ENCODE results near the gene LSM4.

LSM4 gene

DNA sequence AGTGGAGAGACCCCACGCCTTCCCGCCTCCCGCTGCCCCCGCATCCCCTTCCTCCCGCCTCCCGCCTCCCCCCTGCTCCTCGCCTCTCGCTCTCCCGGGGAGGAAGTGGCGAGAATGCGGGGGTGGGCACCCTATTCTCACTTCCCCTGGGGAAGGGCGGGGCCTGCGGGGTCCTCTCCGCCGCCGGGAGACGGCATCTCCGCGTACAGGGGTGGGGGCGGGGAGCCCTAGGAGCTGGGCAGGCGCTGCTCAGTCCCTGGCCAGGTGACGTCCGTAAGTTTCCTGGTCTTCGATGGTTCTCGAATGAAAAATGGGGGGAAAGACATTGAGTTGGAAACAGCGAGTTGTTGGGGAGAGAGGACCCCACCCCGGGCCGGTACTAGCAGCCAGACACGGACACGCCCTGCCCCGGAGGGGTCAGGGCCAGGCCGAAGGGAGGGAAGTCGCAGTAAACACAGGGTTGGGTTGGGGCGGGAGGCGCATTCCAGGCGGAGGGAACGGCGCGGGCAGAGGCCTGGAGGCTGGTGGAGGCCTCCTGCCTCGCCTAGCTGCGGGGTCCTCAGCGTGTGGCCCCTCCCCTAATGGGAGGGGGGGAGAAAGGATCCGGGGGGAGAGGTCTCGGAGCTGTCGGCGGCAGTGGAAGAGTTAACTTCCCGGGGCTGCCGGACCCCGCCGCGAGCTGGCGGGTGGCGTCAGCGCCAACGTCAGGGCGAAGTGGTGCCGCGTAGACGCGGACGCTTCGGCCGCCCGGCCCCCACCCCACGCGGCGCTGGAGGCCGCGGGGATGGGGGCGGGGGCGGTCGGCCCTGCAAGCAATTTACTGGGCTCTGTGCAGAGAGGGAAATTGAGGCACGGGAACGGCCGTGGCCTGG lies 31.1 kb downstream of the LSM4 start:
- peak; percentile 77 to 83 for DNase-seq

- peak in 1 of 2 donors; percentile 48 for DNase-seq
Measured at GRCh38 chr19:18291019-18291524, 31.8 kb downstream of the LSM4 start.

DNA sequence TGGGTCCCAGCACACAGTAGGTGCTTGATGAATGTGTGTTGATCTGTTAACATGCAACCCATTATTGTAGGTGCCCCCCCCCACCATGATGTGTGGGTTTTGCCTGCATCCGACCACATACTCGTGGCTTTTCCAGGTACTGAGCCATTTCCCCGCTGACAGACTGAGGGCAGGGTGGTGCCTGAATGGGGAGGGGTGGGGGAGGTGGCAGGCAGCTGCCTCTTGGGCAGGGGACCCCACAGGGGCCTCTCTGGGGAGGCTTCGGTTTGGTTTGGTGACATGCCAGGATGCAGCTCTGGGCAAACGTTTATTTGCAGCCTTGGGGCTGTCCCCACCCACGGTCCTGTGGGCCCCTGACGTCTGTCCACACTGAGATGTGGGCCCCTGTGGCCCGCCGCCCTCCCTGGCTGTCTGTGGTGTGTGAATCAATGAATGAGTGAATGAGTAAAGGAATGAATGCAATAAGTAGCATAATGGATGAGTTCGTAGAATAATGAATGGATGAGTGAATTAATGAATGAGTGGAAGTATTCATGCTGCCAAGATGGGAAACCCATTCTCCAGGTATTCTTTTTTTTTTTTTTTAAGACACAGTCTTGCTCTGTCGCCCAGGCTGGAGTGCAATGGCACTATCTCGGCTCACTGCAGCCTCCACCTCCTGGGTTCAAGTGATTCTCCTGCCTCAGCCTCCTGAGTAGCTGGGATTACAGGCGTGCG lies 32.4 kb downstream of the LSM4 start:
- peak; percentile 16 to 21 for DNase-seq

DNA sequence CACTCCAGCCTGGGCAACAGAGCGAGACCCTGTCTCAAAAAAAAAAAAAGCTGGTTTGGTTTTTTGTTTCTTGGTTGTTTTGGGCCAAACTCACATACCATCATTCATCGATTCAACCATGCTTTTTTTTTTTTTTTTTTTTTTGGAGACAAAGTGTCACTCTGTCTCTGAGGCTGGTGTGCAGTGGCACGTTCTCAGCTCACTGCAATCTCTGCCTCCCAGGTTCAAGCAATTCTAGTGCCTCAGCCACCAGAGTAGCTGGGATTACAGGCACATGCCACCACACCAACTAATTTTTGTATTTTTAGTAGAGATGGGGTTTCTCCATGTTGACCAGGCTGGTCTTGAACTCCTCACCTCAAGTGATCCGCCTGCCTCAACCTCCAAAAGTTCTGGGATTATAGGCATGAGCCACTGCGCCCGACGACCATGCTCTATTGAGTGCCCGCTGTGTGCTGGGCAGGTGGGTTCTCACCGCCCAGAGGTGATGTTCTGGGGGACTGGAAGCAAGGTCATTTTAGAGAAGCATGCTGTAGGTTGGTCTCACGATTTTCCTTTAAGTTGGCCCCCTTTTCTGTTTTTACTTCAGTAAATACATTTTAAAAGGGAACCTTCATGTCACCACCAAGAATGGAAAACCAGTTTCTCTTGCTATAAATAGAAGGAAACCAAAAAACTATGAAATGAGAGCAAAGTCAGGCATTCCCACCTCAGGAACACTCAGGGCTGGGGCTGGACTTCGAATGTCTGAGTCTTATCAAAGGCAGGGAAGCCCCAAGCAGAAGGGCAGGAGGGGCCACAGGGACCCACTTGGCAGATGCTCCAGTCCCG lies 33.2 kb downstream of the LSM4 start:
- DNase-seq, result no peak

DNA sequence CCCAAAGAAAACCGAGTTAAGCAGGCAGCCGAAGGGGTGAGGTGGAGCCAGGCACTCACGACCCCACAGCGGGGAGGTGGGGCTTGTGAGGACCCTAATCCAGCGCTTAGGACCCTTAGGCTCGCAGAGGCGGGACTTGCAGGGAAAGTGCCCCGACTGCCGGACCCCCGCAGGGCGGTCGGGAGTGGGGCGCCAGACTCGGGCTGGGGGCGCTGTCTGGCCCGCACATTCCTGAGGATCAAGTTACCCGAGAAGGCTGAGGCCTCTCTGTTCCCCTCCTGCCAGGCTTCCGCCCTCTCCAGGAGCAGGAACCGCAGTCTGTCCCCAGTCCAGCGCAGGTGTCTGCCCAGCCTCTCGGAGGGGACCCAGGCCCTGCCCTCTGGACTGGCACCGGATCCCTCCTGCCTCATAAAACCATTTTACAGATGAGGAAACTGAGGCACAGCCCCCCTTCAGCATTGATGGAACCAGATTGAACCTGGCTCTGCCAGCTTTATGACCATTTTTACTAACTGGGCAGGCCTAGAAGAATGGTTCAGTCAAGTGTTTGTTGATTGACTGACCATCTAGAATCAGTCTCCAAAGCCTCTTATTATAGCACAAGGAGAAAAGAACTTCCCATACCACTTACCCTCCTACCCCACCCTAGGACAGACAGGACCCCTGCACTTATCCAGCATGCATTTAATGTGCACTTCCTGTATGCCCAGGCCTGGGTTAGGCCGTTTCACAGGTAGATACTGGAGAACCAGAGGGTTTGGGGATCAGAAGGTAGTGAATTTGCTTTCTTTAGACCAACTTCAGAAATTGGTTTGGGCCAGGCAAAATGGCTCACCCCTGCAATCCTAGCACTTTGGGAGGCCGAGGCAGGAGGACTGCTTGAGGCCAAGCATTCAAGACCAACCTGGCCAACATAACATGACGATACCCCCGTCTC lies 34.8 kb downstream of the LSM4 start:
- no peak for DNase-seq

GRCh38 chr19:18286973-18287635 lies 35.8 kb downstream of the LSM4 start:
- no peak for DNase-seq

DNA sequence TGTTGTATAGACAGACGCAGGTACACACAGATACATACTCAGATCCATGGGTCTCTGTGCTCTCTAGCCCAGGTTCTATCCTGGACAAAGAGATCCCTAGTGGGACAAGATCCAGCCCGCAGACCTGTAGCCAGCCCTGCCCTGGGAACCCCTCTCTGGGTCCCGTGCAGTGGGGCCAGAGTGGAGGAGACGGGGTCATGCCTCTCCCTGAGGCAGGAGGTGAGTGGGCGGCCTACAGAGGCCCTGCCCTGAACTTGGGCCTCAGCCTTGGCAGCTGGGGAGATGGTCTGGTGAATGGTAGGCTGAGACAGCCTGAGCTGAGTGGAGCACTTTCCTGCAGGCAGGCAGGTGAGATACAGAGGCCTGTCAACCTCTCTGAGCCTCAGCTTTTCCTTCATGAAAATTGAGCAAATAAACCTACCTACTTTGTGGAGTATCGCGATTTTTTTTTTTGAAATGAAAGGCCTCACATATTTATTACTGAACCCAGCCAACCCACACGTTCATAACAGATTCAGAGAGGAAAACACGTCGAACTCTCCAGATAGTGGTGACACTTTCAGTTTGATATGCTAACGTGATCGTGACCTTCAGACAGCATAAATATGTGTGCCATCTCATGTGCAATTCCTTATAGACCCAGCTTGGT lies 38.0 kb downstream of the LSM4 start:
- no peak for DNase-seq

- DNase-seq, result no peak
Measured at GRCh38 chr19:18283338-18283737, 39.5 kb downstream of the LSM4 start.

DNA sequence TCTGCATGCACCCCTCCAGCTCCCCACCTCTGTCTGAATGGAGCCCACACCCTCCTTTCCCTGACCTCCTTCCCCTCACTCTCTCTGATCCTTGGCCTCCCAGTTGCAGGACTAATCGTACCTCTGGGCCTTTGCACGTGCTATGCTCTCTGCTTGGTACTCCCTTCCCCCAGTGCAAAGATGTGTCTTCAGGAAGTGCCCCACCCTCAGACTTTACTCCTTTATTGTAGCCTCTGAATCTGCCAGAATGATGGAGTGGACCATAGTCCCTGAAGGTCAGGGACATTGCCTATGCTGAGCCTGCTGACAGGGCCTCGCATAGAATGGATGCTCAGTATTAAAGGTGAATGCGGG lies 40.1 kb downstream of the LSM4 start:
- no peak for DNase-seq

DNA sequence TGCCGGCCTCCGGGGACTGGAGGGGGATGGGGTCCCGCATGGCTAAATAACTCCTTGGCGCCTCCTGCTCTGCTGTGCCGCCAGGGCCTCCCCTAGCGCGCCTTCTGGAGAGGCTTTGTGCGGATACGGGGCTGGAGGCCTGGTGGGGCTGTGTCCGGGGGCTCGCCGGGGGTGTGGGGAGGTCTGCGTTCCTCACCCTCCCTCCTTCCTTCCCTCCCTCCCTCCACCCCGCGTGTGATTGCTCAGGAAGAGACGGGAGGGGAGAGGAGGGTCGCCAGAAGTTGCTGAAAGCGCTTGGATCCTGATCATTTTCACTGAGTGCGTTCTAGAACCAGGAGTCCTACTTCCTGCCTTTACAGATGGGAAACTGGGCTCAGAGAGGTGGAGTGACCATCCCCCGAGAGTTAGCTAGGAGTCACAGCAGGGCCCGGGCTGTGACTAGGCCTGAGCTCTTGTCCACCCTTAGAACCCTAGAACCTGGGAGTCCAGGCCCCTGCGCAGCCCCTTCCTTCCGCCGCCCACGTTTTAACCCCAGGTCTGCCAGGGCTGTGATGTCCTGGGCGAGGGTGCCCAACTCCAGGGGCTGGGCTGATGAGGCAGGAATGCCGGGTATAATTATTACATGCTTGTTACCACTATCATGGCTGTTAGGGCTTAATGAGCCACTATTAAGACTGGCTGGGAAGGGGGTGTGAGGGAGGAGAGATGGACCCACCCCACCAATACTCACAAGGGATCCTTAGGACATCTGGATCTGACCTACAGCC lies 40.7 kb downstream of the LSM4 start:
- DNase-seq, result peak; percentile 90 to 95

- peak; percentile 92 to 95 for DNase-seq
Measured at GRCh38 chr19:18281082-18282020, 41.5 kb downstream of the LSM4 start, which contains the start of gene JUND. TSS of gene JUND (minus strand) at chr19:18281622. CDS start at chr19:18281484, 138 bp downstream.

DNA sequence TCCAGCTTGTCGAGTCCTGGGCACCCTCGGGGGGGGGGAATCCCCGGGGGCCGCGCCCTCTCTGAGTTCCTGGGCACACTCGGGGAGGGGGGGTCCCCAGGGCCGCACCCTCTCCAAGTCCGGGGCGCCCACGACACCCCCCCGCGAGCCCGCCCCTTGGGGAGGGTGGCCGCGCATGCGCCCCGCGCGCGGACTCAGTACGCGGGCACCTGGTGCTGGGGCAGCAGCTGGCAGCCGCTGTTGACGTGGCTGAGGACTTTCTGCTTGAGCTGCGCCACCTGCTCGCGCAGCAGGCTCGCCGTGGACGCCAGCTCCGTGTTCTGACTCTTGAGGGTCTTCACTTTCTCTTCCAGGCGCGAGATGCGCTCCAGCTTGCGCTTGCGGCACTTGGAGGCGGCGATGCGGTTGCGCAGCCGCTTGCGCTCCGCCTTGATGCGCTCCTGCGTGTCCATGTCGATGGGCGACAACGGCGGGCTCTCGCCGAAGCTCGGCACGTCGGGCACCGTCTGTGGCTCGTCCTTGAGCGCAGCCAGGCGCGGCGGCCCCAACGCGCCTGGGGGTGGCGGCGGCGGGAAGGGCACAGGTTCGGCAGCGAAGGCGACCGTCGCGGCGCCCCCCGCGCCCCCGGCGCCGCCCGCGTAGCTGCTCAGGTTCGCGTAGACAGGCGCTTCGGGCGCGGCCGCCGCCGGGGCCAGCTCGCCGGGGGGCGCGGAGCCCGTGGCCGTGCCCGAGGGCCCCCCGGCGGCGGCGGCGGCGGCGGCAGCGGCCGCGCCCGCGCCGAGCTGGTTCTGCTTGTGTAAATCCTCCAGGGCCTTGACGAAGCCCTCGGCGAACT lies 42.4 kb downstream of the LSM4 start:
- peak; percentile 7 to 85 for DNase-seq

GRCh38 chr19:18279516-18280246 lies 43.2 kb downstream of the LSM4 start:
- DNase-seq, result peak; percentile 62 to 95

DNA sequence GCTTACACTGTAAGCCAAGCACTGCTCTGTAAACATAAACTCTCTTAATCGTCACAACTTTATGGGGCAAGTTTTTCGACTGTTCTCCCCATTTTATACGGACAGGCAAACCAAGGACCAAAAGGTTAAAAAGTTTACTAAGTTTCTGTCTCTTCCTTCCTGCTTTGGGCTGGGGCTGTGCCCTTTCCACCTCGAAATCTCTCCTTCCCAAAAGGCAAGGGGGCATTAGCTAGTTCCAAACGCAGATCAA lies 43.7 kb downstream of the LSM4 start:
- DNase-seq, result no peak

GRCh38 chr19:18278521-18279265 lies 44.2 kb downstream of the LSM4 start:
- no peak for DNase-seq

- peak in 1 of 2 donors; percentile 32 for DNase-seq
Measured at GRCh38 chr19:18274781-18275356, 48.0 kb downstream of the LSM4 start.
